RKO (cell line): ENCODE data around the gene RNF166.
A peak's percentile ranks its signal among the peaks of the same experiment; 100 is the strongest.

ENCODE experiments used
- DNase-seq: peaks from one replicate; pipeline ENCODE4 v3.0.0-alpha.2; 2016; ENCODE audit warnings: low spot score

Gene RNF166

DNA sequence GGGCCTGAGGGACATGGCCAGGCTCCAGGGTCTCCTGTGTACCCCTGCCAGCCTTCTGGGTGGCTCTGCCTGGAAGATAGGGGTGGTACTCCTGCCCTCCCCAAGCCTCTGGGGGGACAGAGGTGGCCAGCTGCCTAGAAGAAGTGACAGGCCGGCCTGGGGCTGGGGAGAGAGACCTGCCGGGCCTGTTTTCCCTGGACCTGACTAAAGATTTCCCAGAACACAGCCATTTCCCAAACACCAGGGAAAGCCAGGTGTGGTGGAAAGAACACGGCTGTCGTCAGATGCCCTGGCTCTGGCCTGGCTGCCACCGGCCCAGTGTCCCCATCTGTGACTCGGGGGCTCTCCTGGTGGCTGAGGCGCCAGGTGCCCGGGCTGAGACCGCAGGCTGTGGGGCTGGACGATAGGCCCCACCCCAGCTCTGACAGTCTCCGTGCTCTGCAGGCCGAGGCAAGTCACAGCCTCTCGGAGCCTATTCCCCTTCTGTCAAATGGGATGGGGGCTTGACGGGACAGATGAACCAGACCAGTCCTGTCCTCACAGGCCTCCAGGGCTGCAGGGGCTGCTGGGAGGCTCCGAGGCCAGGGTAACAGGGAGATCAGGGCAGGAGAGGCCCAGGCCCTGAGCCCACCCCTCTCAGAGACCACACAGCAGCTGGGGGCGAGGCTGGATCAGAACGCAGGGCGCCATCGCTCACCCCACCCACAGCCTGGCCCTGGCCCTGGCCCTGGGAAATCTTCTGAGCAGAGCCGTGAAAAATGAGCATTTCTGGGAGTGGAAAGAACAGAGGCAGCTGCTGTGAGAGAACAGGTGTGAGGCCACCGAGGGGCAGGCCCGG, 33.1 kb upstream of the RNF166 start:
- DNase-seq = no peak

DNA sequence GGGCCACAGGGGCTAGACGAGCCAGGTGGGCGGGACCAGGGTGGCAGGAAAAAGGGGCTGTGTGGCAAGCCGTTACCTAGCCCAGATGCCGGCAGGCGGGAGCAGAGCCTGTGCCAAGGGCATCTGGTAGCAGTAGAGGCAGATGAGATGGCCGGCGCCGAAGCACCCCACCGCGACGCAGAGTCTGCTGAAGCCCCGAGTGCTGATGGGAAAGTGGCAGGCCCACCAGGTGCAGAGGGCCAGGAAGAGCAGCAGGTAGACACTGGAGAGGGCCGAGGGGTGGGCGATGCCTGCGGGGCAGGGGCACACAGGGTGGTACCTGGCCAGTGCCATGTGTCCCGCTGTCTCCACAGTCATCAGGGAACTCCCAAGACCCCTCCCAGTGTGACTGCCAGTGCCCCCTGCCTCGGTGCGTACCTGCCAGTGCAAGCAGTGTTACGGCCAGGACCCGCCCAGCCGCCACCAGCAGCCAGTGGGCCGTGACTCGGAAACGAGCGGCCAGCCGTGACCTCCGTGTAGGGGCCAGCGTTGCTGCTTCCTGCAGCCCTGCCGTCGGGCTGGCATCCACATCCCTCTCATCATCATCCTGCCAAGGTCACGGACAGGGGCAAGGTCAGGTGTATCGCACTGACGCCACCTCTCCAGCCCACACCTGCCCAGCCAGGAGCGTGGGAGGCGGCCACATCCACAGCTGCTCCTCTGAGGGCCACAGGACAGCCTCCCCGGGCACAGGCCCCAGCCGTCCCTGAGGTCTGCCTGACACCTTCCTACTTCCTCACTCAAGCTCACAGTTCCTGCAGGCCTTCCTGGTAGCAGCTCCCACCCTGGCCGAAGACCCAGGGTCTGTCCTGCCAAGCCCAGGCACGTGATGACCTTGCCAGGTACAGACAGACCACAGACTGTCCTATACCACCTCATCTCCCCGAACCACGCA, 32.2 kb upstream of the RNF166 start:
- no peak for DNase-seq

DNA sequence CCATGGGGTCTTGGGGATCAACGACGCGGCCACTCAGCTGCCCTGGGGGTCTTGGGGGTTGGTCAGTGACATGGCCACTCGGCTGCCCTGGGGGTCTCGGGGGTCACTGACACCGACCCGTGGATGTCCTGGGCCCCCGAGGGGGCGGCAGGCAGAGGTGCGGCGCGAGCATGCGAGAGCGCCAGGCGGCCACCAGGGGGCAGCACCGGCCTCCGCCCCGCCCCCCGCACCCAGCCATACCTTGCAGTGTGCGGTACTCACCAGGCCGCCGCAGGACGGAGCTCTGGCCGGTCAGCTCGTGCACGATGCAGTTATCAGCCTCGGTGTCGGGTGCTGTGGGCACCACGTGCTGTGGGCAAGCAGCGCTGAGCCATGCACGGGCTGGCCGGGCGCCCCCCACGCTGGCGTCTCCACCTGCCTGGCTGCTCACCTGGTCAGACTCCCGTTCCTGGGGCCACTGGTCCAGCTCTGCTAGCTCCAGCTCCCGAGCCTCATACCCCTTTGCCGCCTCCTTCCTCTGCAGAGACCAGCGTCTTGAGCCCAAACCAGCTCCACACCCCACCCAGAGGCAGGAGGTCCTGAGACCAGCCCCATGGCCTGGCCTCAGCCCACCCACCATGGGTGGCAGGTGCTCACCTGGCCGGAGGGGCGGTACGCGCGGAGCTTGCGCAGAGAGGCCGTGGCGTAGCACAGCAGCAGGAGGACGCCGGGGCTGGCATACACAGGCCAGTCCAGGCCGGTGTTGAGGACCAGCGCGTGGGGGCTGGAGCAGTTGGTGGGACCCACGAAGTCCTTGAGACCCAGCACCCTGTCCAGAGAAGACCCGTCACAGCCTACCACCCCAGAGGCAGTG, 31.3 kb upstream of the RNF166 start:
- peak; percentile 71 for DNase-seq

DNA sequence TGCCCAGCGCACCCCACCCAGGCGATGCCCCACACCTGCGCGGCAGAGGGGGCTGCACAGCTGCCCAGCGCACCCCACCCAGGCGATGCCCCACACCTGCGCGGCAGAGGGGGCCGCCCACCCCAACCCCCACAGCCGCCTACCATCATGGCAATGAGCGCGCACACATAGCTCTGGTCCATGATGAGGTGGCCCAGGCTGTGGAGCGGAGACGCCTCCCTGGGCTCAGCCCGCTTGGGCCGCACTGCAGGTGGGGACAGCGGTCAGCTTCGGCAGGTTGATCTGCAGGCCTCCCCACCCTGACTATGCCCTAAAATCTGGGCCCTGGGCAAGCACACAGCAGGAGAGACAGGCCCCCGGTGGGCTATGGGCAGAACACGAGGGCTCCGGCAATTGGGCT, 30.3 kb upstream of the RNF166 start:
- no peak for DNase-seq

DNA sequence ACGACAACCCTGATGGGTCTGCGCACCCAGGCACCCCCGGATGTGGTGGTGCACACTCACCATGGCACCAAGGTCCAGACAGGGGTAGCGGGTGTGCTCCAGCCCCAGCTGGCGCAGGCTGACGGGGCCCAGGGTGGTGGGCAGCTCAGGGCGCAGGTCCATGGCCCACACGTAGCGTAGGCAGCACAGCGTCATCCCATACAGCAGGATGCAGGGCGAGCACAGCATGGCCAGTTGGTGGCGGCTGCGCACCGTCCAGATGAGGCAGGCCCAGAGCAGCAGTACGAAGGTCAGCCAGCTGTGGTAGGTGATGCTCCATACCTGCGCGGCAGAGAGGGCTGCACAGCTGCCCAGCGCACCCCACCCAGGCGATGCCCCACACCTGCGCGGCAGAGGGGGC, 29.9 kb upstream of the RNF166 start:
- DNase-seq = no peak

DNA sequence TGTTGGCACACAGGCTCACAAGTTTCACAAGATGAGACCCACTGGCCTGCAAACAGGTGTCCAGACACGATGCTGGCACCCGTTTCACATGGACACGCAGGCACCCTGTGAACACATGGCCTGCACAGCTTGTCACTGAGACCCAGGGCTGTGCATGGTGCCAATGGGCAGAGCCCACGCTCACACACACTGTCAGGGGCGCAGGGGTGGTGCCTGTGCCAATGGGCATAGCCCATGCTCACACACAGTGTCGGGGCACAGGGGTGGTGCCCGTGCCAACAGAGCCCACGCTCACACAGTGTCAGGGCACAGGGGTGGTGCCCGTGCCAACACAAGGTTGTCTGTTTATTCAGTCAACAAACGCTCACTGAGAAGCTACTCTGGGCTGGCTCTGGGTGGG, 29.4 kb upstream of the RNF166 start:
- DNase-seq = no peak

DNA sequence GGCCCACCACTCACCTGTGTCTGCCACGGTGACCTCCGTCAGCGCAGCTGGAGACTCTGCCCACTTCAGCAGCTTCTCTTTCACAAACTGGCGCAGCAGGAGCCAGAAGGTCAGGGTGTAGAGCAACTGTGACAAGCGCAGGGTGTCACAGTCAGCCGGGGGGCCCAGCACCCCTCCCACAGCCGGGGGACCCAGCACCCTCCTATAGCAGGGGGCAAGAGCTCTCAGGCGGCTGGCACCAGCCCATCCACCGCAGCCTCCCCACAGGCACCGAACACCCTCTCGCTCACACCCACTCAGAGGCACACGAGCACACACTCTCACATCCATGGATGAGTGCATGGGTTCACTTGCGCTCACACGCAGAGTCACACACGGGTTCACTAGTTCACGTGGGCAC, 28.9 kb upstream of the RNF166 start:
- no peak for DNase-seq

DNA sequence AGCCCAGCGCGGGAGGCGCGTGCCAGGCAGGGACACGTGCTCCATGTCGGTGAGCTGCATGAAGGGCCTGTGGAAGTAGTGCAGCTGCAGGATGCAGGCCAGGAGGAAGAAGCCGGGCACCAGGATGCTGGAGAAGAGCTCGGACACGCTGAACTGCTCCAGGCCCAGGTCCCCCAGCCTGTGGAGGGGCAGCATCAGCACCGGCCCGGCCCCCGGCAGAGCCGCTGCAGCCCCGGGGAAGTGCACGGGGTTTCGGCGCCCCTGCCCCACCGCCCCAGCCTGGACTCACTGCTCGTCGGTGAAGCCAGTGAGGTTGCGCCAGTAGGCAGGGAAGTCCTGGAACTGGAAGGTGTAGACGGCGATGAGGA, 28.1 kb upstream of the RNF166 start:
- no peak for DNase-seq

DNA sequence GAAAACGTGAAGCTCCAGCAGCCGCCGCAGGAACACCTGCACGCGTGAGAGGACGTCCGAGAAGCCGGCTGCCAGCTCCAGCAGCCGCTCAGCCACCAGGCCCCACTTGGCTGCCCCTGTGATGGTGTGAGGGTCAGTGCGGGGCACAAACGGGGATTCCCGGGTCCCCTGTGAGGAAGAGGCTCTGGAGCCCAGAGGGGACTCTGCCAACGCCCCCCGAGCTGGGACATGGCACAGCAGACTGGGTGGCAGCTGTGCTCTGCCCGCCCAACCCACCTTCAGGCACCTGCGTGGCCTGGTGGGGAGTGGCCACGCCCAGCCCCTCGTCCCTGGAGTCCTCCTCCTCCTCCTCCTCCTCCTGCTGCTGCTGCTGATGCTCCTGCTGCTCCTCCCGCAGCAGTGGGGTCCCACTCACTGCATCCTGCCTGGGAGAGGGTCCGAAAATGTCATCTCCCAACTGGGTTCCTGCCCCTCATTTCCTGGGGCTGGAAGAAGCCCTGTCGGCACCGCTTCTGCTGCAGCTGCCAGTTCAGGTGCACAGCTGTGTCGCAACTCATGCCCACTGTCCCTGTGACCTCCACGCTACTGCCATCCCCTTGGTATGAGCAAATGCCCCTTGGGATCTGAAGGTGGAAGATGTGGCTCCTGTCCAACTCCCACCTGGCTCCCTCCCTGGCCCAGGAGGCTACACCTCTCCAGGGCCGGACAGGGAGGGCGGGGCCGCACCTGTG, 27.6 kb upstream of the RNF166 start:
- DNase-seq = no peak

DNA sequence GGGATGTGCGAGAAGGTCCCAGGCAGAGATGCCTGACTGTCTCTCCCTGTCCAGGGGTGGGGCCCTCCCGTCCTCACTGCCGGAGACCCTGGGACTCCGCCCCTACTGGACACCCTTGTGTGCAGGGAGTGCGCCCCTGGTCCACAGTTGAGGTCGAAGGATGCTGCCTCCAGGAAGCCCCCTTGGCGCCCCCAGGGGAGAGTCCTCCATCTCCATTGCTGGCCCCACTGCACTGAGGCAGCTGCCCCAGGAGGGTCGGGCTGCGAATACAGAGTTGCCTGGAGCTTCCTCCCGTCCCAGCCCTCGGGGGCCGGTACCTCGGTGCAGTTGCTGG, 26.7 kb upstream of the RNF166 start:
- DNase-seq = no peak

DNA sequence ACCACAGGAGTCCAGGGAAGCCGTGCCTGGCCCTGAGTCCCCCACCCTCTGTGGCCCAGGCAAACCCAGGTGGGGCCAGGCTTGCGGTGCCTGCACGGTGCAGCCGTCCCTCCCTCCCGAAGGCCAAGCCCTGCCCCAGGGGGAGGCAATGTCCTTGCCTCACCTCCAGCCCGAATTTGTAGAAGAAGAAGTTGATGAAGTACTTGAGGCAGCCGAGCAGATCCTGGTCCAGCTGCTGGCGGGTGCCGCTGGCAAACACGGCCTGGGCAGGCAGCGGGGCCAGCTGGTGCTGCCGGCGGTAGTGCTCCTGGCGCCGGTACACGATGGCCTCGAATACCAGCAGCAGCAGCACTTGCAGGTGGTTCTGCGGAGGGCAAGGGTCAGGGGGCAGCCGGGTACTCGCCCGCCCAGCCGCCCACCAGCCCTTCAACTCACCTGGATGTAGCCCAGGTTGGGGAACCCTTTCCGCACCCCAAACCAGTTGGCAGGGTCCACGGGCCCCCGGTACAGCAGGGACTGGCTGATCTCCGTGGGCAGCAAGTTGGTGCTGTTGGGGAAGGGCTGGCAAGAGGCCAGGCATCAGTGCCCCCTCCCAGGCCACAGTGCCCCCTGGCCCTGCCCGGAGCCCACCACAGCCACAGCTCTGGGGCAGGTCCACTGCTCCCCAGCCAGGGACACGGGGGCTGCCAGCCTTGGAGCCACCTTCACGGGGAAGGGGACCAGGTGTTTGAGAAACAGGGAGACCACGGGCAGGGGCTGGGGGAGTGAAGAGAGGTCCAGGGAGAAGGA, 26.2 kb upstream of the RNF166 start:
- DNase-seq = no peak

DNA sequence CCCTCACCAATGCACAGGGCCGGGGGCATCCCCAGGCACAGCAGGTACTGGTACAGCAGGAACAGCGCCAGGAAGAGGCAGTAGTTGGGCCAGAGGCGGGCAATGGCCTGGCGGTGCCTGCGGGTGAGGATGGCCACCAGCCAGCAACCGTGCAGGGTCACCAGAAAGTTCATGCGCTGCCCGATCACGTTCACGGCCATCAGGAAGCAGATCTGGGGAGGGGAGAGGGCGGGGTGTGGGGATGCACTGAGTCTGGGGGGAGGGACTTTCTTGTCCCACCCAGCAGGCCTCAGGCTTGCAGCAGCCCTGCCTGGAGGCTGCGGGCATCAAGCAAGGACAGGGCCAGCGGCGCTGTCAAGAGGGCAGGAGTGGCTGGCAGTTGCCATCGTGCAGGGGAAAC, 25.5 kb upstream of the RNF166 start:
- no peak for DNase-seq

DNA sequence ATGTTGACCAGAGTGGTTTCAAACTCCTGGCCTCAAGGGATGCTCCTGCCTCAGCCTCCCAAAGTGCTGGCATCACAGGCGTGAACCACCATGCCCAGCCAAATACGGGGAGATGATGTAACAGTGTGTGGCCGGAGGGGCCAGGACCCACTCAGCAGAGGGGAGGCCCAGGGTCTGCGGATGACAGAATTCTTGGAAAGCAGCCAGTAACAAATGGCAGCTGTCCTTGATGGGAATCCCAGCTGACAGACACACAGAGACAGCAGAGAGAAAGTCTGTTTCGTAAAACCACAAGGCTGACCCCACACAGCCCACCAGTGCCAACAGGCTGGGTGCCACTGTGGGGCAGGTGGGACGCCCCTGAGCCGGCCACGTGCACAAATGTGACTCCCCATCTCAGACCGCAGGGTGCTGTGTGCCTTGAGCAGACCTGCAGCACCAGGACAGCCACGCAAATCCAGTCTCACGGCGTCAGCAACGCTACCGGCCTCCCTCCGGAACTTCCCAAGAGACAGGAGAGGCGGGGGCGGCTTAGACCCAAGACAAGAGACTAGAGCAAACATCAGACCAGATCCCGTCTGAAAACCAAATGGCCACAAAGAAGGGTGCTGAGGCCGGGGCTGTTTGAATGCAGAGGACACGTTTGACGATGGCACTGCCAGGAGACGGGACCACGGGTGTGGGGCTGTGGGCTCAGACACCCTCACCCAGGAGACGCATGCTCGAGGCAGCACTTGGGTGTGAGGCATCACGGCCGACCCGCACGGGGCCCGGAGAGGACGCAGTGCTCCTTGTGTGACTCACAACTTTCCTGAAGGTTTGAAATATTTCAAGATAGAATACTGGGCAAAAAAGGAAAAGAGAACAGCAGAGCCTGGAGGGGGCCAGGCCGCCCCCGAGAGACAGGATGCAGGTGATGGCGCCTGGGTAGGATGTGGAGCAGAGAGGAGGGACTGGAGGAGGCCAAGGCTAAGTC, 24.7 kb upstream of the RNF166 start:
- DNase-seq = no peak

DNA sequence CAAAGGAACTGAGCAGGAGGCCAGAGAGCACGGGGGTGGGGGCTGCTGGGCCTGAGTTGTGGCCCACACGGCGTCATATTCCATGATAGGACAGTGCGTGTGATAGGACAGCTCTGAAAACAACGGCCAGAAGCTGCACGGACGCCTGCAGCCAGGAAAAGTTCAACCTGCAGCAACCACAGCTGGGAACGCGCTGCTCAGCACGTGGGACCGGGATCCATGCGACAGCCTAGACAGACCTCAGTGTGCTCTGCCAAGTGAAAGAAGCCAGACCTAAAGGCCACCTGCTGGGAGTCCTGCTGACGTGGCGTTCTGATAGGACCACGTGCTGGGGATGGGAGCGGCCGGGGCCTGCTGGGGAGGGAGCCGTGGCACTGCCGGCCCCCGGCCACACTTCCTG, 21.7 kb upstream of the RNF166 start:
- no peak for DNase-seq

DNA sequence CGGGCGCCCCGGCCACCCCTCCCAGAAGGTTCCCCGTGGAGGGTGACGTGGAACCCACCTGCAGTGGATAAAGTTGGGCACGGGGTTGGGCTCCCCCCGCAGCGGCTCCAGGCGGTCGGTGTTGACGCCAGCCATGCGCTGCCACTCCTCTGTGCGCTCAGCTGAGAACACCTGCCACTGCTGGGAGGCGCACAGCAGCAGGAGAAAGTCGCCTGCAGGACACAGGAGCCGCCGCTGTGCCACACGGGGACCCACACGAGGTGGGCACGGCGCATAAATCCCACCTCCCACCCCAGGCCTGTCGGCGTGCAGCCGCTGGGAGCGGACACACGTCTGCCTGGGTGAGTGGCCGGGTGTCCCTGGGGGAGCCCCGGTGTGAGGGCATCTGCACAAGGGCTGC, 20.8 kb upstream of the RNF166 start:
- DNase-seq = no peak

DNA sequence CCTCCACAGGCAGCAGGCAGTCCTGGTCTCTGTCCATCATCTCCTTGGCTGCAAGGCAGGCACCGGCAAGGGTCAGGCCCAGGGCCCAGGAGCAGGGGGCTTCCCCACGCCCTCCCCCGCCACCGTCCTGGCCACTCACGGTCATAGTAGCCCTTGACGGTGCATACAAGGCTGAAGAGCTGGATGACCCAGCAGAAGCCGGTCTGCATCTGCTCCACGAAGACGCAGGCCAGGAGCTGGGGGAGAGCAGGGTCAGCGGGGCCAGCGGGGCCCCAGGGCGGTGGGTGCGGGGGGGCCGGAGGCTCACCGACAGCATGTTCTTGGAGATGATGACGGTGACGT, 20.2 kb upstream of the RNF166 start:
- DNase-seq = no peak

DNA sequence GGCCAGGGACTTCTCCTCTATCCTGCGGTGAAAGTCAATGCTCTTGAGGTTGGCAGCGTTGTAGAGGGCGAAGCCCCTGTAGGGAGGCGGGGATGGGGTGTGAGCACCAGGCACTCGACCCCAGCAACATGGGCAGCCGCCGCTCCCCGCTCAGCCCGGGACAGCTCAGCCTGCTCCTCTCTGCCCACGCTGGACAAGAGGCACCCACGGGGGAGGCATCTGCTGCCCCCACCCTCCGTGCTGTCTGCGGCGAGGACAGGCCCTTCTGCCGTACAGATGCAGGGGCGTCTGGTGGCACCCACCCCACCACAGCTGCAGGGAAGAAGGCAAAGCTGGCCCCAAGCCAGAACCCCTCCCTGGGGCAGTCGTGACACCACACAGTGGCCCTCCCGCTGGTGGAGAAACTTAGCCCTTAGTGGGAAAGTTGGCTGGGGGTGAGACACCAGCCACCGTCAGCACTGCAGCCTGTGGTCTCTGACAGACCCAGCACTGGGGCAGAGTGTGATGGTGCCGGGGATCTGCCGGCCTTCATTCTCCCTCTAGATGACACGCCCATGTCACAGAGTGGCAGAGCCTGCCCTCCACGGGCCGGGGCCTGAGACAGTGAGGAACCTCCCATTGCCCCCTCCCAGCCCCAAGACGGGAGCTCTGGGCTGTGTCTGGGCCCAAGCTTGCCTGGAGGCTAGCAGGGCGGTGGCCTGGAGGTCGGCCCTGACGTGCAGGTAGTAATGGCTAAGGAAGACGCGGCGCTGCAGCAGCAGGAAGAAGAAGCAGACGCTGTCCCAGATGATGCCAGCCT, 19.6 kb upstream of the RNF166 start:
- DNase-seq = no peak

DNA sequence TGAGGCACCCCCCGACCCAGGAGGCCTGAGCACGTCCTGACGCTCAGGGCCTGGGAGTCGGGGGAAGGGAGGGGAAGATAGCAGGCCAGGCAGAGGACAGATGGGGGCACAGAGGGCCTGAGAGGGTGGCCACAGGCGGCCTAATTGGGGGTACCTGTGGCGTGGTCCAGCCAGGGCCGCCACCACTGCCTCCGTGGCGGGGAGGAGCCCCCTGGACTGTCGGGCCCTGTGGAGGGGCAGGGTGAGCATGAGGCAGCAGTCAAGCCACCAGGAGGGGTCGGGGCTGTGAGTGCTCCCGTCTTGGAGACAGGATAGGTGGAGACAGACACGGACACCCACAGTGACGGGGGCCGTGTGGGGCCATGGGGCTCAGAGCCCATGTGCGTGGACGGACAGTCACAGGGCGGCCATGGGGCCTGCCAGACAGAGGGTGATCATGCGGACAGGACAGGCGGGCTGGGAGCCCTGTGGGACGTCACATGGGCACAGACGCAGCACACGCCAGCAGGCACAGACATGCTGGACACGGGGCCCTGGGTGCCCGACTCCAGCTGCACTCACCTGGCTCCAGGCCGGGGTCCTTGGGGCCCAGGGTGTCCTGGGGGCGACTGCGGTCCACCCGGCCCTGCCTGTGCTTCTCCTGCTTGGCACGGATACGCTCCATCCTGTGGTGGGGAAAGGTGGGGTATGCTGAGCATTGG, 18.8 kb upstream of the RNF166 start:
- DNase-seq = no peak
